GM18499 (cell line): Measurements from ENCODE around the gene MDFI.

Experiments used
- ATAC-seq: cut with Tn5 transposase; IDR thresholded peaks from one replicate; pipeline ENCODE4 v1.9.1; 2021; ENCODE audit warnings: moderate number of reproducible peaks; ENCODE audit not compliant: insufficient read depth, unreplicated experiment

Gene MDFI

GRCh38 chr6:41668968-41669367, 30.7 kb downstream of the MDFI start:
- no peak for ATAC-seq

- no peak for ATAC-seq
Measured at GRCh38 chr6:41670703-41671360, 32.6 kb downstream of the MDFI start.

GRCh38 chr6:41671376-41671775, 33.1 kb downstream of the MDFI start:
- no peak for ATAC-seq

- ATAC-seq = no peak
Measured at GRCh38 chr6:41672016-41672415, 33.7 kb downstream of the MDFI start.

GRCh38 chr6:41672816-41673703, 34.8 kb downstream of the MDFI start:
- ATAC-seq = no peak

GRCh38 chr6:41673704-41674000, 35.4 kb downstream of the MDFI start:
- ATAC-seq = no peak

- ATAC-seq = no peak
Measured at GRCh38 chr6:41674231-41675000, 36.1 kb downstream of the MDFI start.

GRCh38 chr6:41675176-41675775, 37.0 kb downstream of the MDFI start:
- no peak for ATAC-seq

- ATAC-seq = no peak
Measured at GRCh38 chr6:41675992-41676391, 37.7 kb downstream of the MDFI start.

GRCh38 chr6:41676431-41676830, 38.2 kb downstream of the MDFI start:
- no peak for ATAC-seq

GRCh38 chr6:41677124-41677921, 39.1 kb downstream of the MDFI start:
- no peak for ATAC-seq

- no peak for ATAC-seq
Measured at GRCh38 chr6:41678511-41679084, 40.3 kb downstream of the MDFI start.

GRCh38 chr6:41679696-41680095, 41.4 kb downstream of the MDFI start:
- no peak for ATAC-seq

- no peak for ATAC-seq
Measured at GRCh38 chr6:41680182-41680965, 42.1 kb downstream of the MDFI start.

GRCh38 chr6:41682056-41682477, 43.8 kb downstream of the MDFI start:
- no peak for ATAC-seq

- no peak for ATAC-seq
Measured at GRCh38 chr6:41682497-41683272, 44.4 kb downstream of the MDFI start.

- no peak for ATAC-seq
Measured at GRCh38 chr6:41683273-41683522, 44.9 kb downstream of the MDFI start.

- no peak for ATAC-seq
Measured at GRCh38 chr6:41683523-41684310, 45.4 kb downstream of the MDFI start.
